H7 (cell line): ENCODE measurements around the gene EEFSEC. TPM values are rescaled to one million over a fixed set of nuclear protein-coding genes. Genes with fewer than 3 reads are reported as not detected.

Experiments
- DNase-seq: peaks from one replicate; pipeline ENCODE4 v3.0.0; 2012
- H3K27me3 ChIP-seq: 2 replicates; pipeline ENCODE4 v1.6.0; 2011; ENCODE audit warnings: mild to moderate bottlenecking, low read length; ENCODE audit not compliant: control insufficient read depth, insufficient read depth
- H3K36me3 ChIP-seq: replicated peaks from 2 replicates; pipeline ENCODE4 v1.5.1; 2011; ENCODE audit warnings: low read length; ENCODE audit not compliant: control insufficient read depth, insufficient read depth
- H3K4me3 ChIP-seq: 2 replicates; pipeline ENCODE4 v1.5.1; 2011; ENCODE audit warnings: low read depth, mild to moderate bottlenecking, control low read depth, low read length, moderate library complexity; ENCODE audit not compliant: insufficient read depth
- total RNA-seq: library from RNA; depleted of rRNA; stranded (reverse); fragments of >200 nt; shearing (Covaris generic); gene quantifications from 2 replicates; pipeline ENCODE4 v1.2.3, GENCODE V29; 2014

EEFSEC gene
- total RNA-seq, 1 experiment from 2014 or later = 7.4 TPM

DNA sequence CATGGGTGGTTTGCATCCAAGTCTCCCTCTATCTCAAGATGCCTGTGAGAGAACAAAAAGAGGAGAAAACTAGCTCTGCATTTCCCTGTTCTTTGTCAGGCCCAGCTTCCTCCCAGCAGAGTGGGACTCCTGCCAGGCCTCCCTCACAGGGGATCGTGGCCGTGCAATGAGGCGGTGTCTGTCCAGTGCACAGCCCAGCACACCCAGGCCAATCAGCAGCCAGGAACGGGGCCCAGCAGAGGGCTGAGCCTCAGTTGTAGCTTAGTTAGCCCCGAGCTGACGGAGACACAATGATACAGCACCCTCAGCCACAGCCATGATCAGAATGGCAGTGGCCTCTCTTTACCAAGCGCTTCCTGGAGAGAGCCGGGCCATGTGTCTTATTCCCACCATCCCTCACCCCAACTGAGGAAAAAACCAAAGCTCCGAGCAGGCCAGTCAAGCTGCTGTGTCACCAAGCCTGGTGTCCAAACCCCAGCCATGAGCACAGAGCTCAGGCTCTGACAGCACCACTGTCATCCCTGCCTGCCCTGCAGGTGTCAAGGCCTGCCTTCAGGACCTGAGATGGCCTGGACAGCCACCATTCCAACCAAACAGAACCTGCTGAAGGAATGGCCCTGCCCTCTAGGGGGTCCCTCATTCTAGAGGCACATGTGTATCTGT is 242.3 kb downstream of the EEFSEC start:
- Histone ChIP-seq H3K36me3 (no peaks in the 10 kb centered on the region), H3K27me3 (no peaks in the 10 kb centered on the region), H3K4me3 (no peak overlapping the region)
- no peak for DNase-seq

DNA sequence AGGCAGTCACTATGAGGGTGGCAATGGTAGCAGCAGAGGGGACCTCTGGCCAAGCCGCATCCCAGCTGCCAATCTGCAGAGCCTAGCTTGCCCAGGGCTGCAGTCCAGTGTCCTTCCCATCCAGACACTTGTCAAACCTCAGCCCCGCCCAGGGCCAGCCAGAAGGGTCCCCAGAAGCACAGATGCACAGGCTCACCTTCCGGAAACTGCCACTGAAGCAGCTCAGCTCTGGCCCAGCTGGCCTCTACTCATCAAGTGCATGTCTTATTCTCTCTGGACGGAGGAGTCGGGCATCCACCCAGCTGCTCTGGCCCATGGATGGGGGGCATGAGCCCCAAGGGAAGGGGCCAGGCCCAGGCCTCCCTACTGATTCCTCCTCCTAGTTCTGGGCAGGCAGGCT is 244.2 kb downstream of the EEFSEC start:
- Histone ChIP-seq H3K27me3 (no peaks in the 10 kb centered on the region), H3K4me3 (no peak overlapping the region), H3K36me3 (no peaks in the 10 kb centered on the region)
- no peak for DNase-seq

DNA sequence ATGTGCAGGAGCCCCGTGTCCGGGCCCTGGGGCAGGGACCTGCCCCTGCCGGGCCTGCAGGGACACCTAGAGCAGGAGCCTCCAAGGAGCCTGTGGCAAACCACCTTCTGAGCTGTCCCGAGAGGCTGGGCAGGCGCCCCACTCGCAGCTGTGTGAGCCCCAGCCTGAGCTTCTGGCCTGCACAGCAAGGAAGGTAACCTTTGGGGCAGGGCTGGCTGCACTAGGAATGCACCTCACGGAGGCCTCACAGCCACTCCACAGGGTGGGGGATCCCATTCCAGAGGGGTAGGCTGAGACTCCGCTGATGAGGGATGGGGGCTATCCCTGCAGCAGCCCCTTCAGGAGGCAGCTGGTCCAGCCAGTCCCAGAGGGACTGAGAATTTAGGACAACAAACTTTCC is 245.3 kb downstream of the EEFSEC start:
- Histone ChIP-seq H3K36me3 (no peaks in the 10 kb centered on the region), H3K4me3 (no peak overlapping the region), H3K27me3 (no peaks in the 10 kb centered on the region)
- peak; percentile 86 for DNase-seq

DNA sequence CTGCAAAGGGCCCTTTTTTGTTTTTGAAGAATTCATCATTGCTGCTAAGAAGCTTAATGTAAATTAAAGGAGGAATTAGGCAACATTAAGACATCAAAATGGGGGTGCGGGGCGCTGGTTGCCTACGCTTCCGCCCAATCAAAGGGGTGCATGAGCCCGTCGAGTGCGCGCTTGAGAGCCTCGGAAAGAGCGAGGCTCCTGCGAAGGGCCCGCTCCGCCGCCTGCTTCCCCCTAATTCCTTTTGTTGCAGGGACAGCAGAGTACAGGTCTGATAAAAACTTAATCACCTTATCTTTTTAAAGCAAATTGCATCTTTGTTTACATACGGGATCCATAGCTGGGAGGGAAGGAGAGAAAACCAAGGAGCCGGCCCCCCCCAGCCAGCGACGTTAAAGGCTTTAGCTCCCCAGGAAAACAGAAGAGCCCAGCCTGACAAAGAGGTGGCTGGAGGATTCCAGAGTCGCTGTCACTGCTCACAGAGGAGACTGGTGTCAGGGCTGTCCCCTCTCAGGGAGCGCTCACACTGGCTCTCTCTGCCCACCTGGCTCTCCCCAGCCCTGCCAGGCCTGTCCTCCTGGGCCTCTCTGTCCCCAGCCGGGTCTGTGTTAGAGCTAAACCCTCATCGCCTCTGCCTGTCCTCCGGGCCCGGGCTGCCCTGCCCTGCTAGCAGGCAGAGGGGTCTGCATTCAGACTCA is 246.1 kb downstream of the EEFSEC start:
- Histone ChIP-seq H3K27me3 (no peaks in the 10 kb centered on the region), H3K4me3 (no peak overlapping the region), H3K36me3 (no peaks in the 10 kb centered on the region)
- no peak for DNase-seq

DNA sequence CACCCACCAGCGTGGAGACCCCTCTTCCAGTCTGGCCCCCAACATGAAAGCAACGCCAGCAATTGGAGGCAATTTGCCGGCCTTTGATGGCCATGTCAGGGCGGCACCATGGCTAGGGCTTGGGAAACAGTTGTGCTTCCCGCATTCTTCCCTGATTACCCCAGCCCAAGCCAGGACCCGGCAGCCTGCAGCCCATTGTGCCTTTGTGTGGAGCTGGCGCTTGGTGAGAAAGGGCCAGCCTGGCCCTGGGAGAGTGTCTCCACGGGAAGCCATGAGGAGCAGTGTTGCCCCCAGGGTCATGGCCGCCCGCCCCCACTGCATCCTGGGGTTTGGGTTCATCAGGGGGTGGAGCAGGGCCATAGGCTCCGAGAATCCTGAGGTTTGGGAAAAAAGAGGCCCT is 247.4 kb downstream of the EEFSEC start:
- H3K36me3 ChIP-seq = no peaks in the 10 kb centered on the region
- H3K4me3 ChIP-seq = no peak overlapping the region
- no peaks in the 10 kb centered on the region for H3K27me3 ChIP-seq
- peak; percentile 81 for DNase-seq

DNA sequence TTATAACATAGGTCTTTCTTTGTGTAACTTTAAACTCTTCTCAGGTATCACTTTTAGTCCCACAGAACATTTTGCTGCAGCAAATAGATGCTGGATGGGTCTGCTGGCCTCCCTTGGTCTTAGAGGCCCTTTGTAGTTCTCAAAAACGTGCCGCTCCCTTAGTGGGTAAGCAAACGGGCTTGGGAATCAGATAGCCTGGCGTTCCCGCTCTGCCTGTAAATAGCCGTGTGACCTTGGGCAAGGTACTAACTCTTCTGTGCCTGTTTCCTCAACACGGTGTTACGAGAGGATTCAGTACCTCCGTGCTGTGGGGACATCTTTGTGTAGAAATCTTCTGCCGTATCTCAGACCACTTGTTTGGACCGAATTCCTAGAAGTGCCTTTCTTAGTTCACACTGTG is 249.0 kb downstream of the EEFSEC start:
- no peak for DNase-seq
- H3K36me3 ChIP-seq = no peaks in the 10 kb centered on the region
- no peak overlapping the region for H3K4me3 ChIP-seq
- H3K27me3 ChIP-seq = no peaks in the 10 kb centered on the region

DNA sequence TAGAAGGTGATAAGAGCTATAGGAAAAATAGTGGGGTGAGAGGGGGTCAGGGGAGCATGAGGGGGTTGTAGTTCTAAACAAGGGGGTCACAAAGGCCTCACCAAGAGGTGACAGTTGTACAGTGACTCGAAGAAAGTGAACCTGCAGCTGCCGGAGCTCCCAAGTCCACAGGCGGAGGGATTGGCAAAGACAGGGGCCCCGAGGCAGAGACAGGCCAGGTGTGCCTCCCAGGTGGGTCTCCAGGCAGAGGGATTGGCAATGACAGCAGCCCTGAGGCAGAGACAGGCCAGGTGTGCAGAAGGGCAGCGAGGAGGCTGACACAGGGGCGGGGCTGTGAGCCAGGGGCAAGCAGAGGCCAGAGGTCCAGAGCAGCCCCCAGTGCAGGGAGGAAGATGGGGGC is 249.7 kb downstream of the EEFSEC start:
- Histone ChIP-seq H3K4me3 (no peak overlapping the region), H3K27me3 (no peaks in the 10 kb centered on the region), H3K36me3 (no peaks in the 10 kb centered on the region)
- DNase-seq = no peak

DNA sequence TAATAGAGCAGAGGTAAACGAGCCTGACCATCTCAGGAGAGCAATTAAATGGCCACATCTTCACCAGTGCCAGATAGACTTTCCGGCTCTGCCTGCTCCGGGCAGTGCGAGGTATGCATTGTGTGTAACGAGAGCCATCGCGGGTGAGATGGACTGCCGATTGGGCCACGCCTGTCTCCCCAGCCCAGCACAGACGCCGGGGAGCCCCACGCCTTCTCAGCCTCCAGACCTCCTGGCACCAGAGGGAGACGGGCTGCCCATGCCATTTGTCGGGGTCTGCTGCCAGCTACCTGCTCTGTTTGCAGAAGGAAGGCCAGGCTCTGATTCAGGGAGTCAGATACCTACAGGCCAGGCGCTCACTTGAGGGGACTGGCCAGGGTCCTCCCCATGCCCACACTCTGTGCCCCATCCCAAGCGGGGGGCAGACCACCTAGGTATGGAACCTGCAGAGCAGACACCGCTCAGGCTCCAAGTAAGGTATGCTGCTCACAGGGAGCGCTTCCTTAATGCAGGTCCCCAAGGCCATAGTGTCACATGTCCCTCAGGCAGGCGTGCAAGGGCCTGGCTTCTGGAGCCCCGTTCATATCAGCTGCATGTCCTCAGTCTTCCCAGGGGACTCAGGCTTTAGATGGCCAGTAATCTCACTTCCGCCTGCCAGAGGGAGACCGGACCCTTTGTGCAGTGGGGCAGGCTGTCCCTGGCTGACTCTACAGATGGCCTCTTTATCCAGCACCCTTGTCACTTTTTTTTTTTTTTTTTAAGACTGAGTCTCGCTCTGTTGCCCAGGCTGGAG is 251.2 kb downstream of the EEFSEC start:
- no peak for DNase-seq
- H3K4me3 ChIP-seq = no peak overlapping the region
- no peaks in the 10 kb centered on the region for H3K27me3 ChIP-seq
- H3K36me3 ChIP-seq = no peaks in the 10 kb centered on the region

DNA sequence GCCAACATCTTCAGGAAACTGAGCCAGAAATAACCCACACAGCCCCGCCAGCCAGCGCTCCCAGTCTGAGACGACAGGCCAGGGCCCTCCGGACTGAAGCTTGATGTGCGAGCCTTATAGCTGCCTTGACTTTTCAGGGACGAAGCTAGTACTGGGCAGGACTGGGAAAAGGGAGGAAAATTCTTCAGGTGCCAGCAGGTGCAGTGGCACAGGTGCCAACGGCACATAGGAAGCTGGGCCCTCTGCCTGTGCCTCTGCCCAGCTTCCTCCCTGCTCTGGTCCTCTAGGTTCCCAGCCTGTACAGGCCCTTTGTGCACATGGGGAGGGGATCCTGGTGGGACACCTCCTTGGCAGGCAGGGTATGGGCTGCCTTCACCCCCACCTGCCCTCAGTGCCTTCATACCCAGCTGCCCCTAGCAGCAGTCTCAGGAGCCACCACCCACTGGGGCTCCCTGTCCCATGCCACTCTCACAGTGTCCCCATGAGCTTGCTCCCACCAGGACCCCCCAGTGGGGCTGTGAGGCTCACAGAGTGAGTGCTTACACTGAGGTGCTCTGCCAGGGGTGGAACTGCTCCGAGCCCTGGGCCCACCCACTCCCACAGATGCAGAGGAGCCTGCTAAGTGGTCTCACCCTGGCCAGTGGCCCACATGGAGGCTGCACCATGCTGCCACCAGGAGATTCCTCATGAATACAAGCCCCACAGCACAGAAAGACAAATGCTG is 252.4 kb downstream of the EEFSEC start:
- H3K36me3 ChIP-seq = no peaks in the 10 kb centered on the region
- H3K27me3 ChIP-seq = no peaks in the 10 kb centered on the region
- no peak overlapping the region for H3K4me3 ChIP-seq
- DNase-seq = no peak

DNA sequence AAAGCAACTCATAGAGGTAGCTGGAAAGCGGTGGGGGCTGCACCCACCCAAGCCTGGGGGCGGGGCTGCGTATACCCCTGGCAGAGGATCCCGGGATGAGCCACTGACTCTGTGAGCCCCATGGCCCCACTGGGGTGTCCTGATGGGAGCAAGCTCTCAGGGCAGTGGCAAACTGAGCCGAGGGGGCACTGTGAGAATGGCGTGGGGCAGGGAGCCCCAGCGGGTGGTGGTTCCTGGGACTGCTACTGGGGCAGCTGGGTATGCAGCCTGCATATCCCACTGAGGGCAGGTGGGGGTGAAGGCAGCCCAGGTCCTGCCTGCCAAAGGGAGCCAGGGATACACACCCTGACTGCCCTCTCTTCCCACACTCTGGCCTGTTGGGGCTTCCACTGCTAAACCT is 254.0 kb downstream of the EEFSEC start:
- H3K36me3 ChIP-seq = no peaks in the 10 kb centered on the region
- no peaks in the 10 kb centered on the region for H3K27me3 ChIP-seq
- H3K4me3 ChIP-seq = no peak overlapping the region
- no peak for DNase-seq

DNA sequence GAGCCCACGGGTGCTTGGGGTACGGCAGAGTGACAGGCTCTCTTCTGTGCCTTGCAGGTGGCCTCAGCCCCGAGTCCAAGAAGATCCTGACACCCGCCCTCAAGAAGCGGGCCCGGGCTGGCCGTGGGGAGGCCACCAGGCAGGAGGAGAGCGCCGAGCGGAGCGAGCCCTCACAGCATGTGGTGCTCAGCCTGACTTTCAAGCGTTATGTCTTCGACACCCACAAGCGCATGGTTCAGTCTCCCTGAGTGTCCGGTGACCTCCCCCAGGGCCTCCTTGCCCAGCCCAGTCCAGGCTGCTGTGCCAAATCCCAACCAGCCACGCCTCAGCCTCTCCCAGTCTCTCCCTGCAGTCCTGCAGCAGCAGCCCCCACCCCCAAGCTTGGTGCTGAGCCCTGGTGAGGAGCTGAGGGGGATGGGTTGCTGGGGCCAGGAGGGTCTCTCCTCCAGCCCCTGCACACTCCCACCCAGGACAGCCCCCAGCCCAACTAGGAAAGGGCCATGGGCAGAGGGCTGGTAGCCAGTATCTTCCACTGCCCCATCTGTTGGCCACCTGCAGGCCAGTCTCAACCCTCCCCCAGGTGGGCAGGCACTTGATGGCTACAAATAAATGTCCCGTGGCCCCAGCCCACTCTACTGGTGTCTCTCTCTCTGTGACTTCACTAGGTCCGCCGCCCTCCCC is 254.9 kb downstream of the EEFSEC start:
- no peaks in the 10 kb centered on the region for H3K36me3 ChIP-seq
- peak; percentile 78 for DNase-seq
- H3K4me3 ChIP-seq = no peak overlapping the region
- no peaks in the 10 kb centered on the region for H3K27me3 ChIP-seq

DNA sequence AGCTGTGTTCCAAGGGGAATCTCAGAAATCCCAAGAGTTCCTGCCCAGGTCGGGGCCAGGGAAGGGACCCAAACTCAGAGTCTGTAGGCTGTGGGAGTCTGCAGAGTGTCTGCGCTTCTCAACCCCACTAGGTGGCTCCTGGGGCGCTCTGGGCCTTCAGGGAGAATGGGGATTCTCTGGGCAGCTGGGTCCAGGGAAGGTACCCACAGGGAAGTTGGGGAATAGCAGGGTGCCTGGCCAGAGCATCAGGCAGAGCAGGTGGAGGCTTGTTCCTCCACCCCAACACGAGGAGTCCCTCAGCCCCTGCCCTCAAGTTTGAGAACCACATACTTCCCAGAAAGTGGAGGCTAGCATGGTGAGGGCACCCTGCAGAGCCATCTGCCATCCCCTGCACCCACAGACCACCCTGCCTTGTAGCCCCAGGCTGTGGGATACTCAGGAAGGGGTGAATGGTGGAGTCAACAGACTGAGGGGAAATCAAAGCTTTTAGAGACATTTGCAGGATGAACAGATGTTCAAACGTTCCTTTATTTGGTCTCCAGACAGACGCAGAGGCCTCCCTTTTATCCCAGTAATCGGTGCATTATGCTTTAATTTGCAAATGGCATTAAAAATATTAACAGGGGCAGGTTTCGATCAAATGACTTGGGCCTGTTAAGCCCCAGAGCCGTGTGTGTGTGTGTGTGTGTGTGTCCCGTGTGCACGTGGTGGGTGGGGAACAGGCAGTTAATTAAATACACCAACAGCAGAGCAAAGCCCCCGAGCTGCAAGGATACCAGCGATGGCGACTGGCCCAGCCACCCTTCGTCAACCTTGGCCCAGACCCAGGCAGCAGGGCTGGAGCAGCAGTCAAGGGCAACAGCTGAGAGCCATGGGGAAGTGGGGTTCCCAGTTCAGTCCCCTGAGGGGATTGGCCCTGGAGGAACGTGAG is 255.7 kb downstream of the EEFSEC start:
- H3K27me3 ChIP-seq = no peaks in the 10 kb centered on the region
- H3K4me3 ChIP-seq = no peak overlapping the region
- H3K36me3 ChIP-seq = no peaks in the 10 kb centered on the region
- peak; percentile 86 for DNase-seq
